Subcutaneous adipose tissue (tissue), 4 donors: ENCODE measurements around the gene STAT4. TPM values are rescaled to one million over a fixed set of nuclear protein-coding genes. Genes with fewer than 3 reads are reported as not detected.

Source experiments
- CTCF ChIP-seq: fragments of 450-650 bp; IDR thresholded peaks from one replicate; pipeline ENCODE4 v1.5.1; 2016; ENCODE audit warnings: low read depth, mild to moderate bottlenecking, control low read depth, antibody characterized with exemption, moderate library complexity
- total RNA-seq, 4 donors: library from RNA; depleted of rRNA; stranded (reverse); fragments of >200 nt; gene quantifications; one replicate each; pipeline ENCODE4 v1.1.0, GENCODE V29; 2016

Gene STAT4
- total RNA-seq, 4 donors from 2014 or later, result 4.4 to 14.7 (median 6.7) TPM

- TF ChIP-seq CTCF, result no peak
These were observed 1.9 kb upstream of the STAT4 start for GRCh38 chr2:191152482-191153240.

GRCh38 chr2:191151331-191151730 is 537 bp upstream of the STAT4 start:
- TF ChIP-seq CTCF, result no peak

DNA sequence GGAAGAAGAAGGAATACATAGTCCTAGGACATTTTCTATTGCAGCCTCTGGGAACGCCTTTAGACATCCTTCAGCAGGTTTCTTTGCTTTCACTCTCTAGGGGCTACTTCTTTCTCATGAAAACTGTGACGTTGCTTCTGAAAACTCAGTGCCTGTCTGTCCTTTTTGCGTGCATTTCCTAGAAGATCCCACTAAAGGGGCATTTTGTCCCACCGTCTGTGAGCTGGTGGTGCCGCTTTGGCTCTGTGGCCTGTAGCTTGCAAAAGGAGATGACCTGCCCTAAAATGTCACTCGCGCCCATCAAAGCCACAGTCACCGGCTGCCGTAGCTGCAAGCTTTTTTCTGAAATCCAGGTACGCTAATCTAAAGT is 579 bp downstream of the STAT4 start:
- no peak for TF ChIP-seq CTCF

- TF ChIP-seq CTCF, result no peak
These were observed 1.4 kb downstream of the STAT4 start for GRCh38 chr2:191149391-191149790.

- TF ChIP-seq CTCF, result no peak
These were observed 2.0 kb downstream of the STAT4 start for GRCh38 chr2:191148791-191149190.

DNA sequence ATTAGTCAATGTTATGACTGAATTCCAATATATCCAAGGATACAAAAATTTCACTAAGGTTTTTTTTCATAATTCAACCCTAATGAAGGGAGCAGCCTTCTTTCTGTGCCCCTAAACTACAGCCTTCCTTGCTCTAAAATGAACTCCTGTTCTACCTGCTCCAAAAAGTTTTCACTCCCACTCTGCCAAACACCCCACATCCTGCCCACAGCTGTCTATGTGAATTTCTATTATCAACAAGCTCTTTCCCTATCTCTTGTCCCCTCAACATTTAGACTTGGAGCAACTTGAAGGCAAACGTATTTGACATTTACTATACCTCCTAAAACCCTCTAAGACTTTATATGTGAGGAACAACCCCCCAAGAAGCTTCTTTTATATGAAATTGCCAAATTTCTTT is 2.5 kb downstream of the STAT4 start:
- no peak for TF ChIP-seq CTCF

DNA sequence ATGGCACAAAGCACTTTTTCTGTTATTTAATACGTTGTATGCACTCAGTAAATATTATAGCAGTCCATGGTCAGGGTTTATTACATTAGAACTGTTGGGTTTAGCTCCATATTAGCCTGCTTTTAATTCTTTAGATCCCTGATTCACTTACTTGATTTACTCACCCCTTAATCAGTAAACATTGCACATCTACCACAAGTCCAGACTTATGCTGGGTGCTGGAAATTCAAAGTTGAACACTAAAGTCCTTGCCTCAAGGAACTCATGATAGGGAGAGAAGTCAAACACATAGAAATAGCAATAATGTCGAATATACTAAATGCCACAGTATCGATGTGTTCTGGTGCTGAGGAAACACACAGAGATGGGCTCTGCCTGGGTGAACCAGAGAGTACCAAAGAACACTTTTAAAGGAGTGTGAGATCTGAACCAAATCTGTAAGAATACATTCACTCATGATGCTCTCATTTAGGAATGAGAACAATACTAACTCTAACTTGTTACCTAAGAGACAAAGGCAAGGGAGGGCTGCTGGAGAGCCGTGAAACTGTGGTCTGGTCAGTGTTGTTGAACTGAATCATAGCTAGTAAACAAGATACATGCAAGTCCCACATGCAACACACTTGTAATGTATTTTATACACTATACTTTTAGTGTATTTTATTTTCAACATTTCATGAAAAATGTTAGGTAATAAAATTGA is 4.9 kb downstream of the STAT4 start:
- no peak for TF ChIP-seq CTCF
